Left lung (tissue), 10 donors: Measurements from ENCODE around the gene MACROD2. TPM values are rescaled to one million over a fixed set of nuclear protein-coding genes. Genes with fewer than 3 reads are reported as not detected.

Experiments used
- ATAC-seq: fragments of 200-7000 bp; cut with Tn5 transposase; one replicate; pipeline ENCODE4 v1.9.1; 2020; ENCODE audit warnings: moderate library complexity
- DNase-seq, 4 donors: peaks; one replicate each; pipeline ENCODE4 v3.0.0-alpha.2; 2013 to 2020
- H3K27ac ChIP-seq, 2 donors: fragments of 200-600 bp; sonication (generic) in 1 of 2; one replicate each; pipeline versions ENCODE4 v1.5.0 to v1.8.0; 2020 to 2021
- H3K27me3 ChIP-seq, 2 donors: fragments of 200-600 bp; sonication (generic) in 1 of 2; one replicate each; pipeline versions ENCODE4 v1.5.0 to v1.8.0; 2020 to 2021
- H3K36me3 ChIP-seq, 2 donors: fragments of 200-600 bp; sonication (generic) in 1 of 2; one replicate each; pipeline versions ENCODE4 v1.5.0 to v1.8.0; 2020 to 2021
- H3K4me1 ChIP-seq, 2 donors: fragments of 200-600 bp; one replicate each; pipeline ENCODE4 v1.8.0; 2021
- H3K4me3 ChIP-seq, 2 donors: fragments of 200-600 bp; sonication (generic) in 1 of 2; one replicate each; pipeline versions ENCODE4 v1.5.0 to v1.8.0; 2020 to 2021; ENCODE audit warnings: mild to moderate bottlenecking in 1 of 2
- H3K9me3 ChIP-seq, 2 donors: fragments of 200-600 bp; sonication (generic) in 1 of 2; one replicate each; pipeline versions ENCODE4 v1.5.0 to v1.8.0; 2020 to 2021
- intact Hi-C, 2 donors: fragments of 100-400 bp; cut with DNase I; formaldehyde crosslinking; loops; one replicate each; pipeline versions ENCODE4 v1.11.2 to v1.14.2; 2022
- polyA plus RNA-seq, 6 donors: library from polyadenylated mRNA; unstranded; fragments of 120-200 nt; gene quantifications; one replicate each; pipeline ENCODE4 v1.2.1, GENCODE V29; 2013; ENCODE audit not compliant: insufficient read length in 6 of 6
- total RNA-seq, 2 donors: library from RNA; stranded (reverse); fragmentation: NEBNext Ultra II Directional; extraction: Animal tissue kit (Norgen Biotek cat#: 25700); gene quantifications; one replicate each; pipeline ENCODE4 v1.2.1, GENCODE V29; 2021
- TF ChIP-seq, protein P1 (sequence below), 2 donors: fragments of 200-600 bp; sonication (generic) in 1 of 2; IDR thresholded peaks; one replicate each; pipeline versions ENCODE4 v1.5.0 to v1.8.0; 2021; ENCODE audit warnings: antibody characterized with exemption in 2 of 2
- donor health status: DM: no; HTN: yes; CAD: no.
- donor health status: DM: no; HTN: no; CAD: no.

The MACROD2 gene
- total and polyA plus RNA-seq, 8 donors: 6.1 to 23.6 (median 8.9) TPM

DNA sequence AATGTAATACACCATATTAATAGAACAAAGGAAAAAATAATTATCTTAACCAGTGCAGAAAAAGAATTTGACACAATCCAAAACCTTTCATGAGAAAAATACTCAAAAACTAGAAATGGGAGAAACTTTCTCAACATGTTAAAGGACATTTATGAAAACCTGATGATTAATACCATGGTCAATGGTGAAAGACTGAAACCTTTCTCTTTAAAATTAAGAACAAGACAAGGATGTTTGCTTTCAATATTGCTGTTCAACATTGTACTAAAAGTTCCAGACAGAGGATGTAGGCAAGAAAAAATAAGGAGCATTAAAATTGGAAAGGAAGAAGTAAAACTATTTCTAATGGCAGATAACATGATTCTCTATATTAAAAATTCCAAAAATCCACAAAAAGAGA lies 1323.4 kb downstream of the MACROD2 start:
- Histone ChIP-seq H3K27ac (no peak overlapping the region), H3K4me1 (no peaks in the 10 kb centered on the region), H3K36me3 (no peaks in the 10 kb centered on the region), H3K27me3 (no peaks in the 10 kb centered on the region), H3K9me3 (no peaks in the 10 kb centered on the region), H3K4me3 (no peak overlapping the region)
- no peak for ATAC-seq
- intact Hi-C loops: no loop called here
- TF ChIP-seq, protein P1, sequence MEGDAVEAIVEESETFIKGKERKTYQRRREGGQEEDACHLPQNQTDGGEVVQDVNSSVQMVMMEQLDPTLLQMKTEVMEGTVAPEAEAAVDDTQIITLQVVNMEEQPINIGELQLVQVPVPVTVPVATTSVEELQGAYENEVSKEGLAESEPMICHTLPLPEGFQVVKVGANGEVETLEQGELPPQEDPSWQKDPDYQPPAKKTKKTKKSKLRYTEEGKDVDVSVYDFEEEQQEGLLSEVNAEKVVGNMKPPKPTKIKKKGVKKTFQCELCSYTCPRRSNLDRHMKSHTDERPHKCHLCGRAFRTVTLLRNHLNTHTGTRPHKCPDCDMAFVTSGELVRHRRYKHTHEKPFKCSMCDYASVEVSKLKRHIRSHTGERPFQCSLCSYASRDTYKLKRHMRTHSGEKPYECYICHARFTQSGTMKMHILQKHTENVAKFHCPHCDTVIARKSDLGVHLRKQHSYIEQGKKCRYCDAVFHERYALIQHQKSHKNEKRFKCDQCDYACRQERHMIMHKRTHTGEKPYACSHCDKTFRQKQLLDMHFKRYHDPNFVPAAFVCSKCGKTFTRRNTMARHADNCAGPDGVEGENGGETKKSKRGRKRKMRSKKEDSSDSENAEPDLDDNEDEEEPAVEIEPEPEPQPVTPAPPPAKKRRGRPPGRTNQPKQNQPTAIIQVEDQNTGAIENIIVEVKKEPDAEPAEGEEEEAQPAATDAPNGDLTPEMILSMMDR (IDR thresholded peaks at IDR 0.05): no peak
- no peak for DNase-seq

GRCh38 chr20:15319439-15319838 lies 1324.1 kb downstream of the MACROD2 start:
- no peak for DNase-seq
- Histone ChIP-seq H3K4me1 (no peaks in the 10 kb centered on the region), H3K4me3 (no peak overlapping the region), H3K9me3 (no peaks in the 10 kb centered on the region), H3K27me3 (no peaks in the 10 kb centered on the region), H3K27ac (no peak overlapping the region), H3K36me3 (no peaks in the 10 kb centered on the region)
- TF ChIP-seq, protein P1 (IDR thresholded peaks at IDR 0.05): no peak
- intact Hi-C loops: no loop called here
- no peak for ATAC-seq

DNA sequence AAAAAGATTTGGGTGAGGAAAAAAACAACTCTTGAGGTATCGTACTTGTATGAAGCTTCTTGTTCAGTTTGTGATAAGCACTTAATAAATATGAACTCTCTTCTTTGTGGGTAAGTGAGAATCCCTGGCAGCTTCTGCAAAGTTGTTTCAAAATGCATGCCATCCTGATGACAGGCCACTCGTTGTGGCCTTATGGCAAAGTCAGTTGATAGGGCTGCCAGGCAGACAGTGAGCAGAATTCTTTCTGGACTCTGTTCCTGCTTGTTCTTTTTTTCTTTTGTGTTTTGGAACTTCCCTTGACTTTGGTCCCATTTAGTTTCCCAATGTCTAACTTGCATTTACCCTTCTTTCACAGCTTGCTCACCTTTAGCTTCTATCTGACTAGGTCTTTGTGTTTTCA lies 1325.6 kb downstream of the MACROD2 start:
- no peak overlapping the region for H3K4me3 ChIP-seq
- DNase-seq (no peak), ATAC-seq (peak; percentile 40)
- no peak overlapping the region for H3K27ac ChIP-seq
- H3K27me3 ChIP-seq: no peaks in the 10 kb centered on the region
- H3K9me3 ChIP-seq: no peaks in the 10 kb centered on the region
- TF ChIP-seq, protein P1 (IDR thresholded peaks at IDR 0.05): no peak
- no peaks in the 10 kb centered on the region for H3K36me3 ChIP-seq
- intact Hi-C loops: no loop called here
- no peaks in the 10 kb centered on the region for H3K4me1 ChIP-seq

DNA sequence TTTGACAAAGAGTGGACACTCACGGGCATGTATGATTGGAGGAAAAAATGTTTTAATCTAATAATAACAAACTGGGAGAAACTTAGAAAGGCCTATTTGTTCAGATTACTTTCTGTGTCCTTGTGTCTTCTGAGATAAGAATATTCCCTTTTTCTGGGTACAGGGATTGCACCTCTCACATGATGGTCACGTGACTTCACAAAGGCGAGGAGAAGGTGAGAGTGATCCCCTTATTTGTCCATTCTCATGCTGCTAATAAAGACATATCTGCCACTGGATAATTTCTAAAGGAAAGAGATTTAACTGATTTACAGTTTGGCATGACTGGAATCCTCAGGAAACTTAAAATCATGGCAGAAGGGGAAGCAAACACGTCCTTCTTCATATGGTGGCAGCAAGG lies 1331.8 kb downstream of the MACROD2 start:
- Histone ChIP-seq H3K36me3 (no peaks in the 10 kb centered on the region), H3K27ac (no peak overlapping the region), H3K4me3 (no peak overlapping the region), H3K9me3 (no peaks in the 10 kb centered on the region), H3K4me1 (no peaks in the 10 kb centered on the region), H3K27me3 (no peaks in the 10 kb centered on the region)
- TF ChIP-seq, protein P1 (IDR thresholded peaks at IDR 0.05): no peak
- no peak for DNase-seq
- ATAC-seq: no peak
- intact Hi-C loops: no loop called here

GRCh38 chr20:15328084-15328483 lies 1332.8 kb downstream of the MACROD2 start:
- H3K4me3 ChIP-seq: no peak overlapping the region
- TF ChIP-seq, protein P1 (IDR thresholded peaks at IDR 0.05): no peak

More at GRCh38 chr20:15328084-15328483, 1332.8 kb downstream of the MACROD2 start:
- H3K4me1 ChIP-seq: no peaks in the 10 kb centered on the region
- H3K36me3 ChIP-seq: no peaks in the 10 kb centered on the region
- H3K9me3 ChIP-seq: no peaks in the 10 kb centered on the region
- no peak for DNase-seq
- H3K27me3 ChIP-seq: no peaks in the 10 kb centered on the region
- no peak overlapping the region for H3K27ac ChIP-seq
- ATAC-seq: no peak
- intact Hi-C loops: no loop called here
